NCI-H526 treated with DMSO at 0.1 percent for 48 hours (cell line): ENCODE measurements around the gene CRYGA.
"Not testable (repeated sequence)": the region's sequence is repeated elsewhere in the genome, so short reads cannot be mapped to it uniquely, and the experiment has no call there.

Experiments used
- DNase-seq: peaks from one replicate; lab custom pipeline; 2025; lab: John Stamatoyannopoulos, UW

CRYGA gene

GRCh38 chr2:208125251-208125650 lies 38.1 kb downstream of the CRYGA start:
- DNase-seq = no peak

GRCh38 chr2:208124013-208124715 lies 39.2 kb downstream of the CRYGA start, which contains the start of gene CRYGD:
CRYGD (minus strand) TSS chr2:208124524; CDS start chr2:208124473, 51 bp downstream.
- DNase-seq = not testable (repeated sequence)

- DNase-seq = no peak
These were observed 41.1 kb downstream of the CRYGA start for GRCh38 chr2:208122248-208122647.

GRCh38 chr2:208118918-208119317 lies 44.5 kb downstream of the CRYGA start:
- DNase-seq = no peak

GRCh38 chr2:208117390-208117789 lies 46.0 kb downstream of the CRYGA start:
- DNase-seq = not testable (repeated sequence)

- DNase-seq = peak; percentile 75
These were observed 50.4 kb downstream of the CRYGA start for GRCh38 chr2:208112969-208113368.

- DNase-seq = not testable (repeated sequence)
These were observed 51.1 kb downstream of the CRYGA start for GRCh38 chr2:208112273-208112745.
